ENCODE data around the gene SGSM1. TPM values are rescaled to one million over a fixed set of nuclear protein-coding genes. Genes with fewer than 3 reads are reported as not detected.

Gene SGSM1
- total and polyA plus RNA-seq, 9 of the 15 experiments (the other 6 are each of a cell fraction or from before 2014, with no cell fraction given) = not detected

DNA sequence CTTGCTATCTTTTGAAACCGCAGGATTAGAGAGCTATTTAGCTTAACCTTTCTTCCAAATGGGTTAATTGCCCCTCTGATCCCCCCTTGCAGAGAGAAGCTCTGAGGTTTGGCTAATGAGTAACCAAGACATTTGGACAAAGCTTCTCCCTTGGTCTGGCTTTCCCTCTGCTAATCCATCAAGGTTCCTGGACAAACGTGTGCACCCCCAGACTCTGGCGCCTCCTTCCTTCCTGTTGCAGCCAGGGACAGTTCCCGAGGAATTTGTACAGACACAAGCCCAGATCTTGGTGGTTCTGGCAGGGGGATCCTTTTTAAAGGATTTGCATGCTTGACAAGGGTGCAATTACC is 148.1 kb downstream of the SGSM1 start:
- Histone ChIP-seq H3K4me2 (ENCODE audit: insufficient read depth, low read length) (no peak overlapping the region), H3K9me1 (ENCODE audit: control insufficient read depth, insufficient read depth, low read length) (no peaks in the 10 kb centered on the region), H3K9ac (ENCODE audit: insufficient read depth in 1 of 2, low read depth in 2 of 2, low read length in 2 of 2) (no peak overlapping the region), H3K79me2 (ENCODE audit: control insufficient read depth, insufficient read depth, low read length) (no peaks in the 10 kb centered on the region), H3K4me3 (no peak overlapping the region), H3K4me1 (replicated peaks in 1 of 2; ENCODE audit: control insufficient read depth in 2 of 2, insufficient read depth in 2 of 2, low read length in 2 of 2) (peaks cover 0 to 17% of the 10 kb centered on the region in 2 experiments; a peak in 2 of 5 replicates), H3K9me3 (replicated peaks; ENCODE audit: control insufficient read depth, insufficient read depth, low read depth, low read length) (no peaks in the 10 kb centered on the region), H4K20me1 (replicated peaks; ENCODE audit: control insufficient read depth, insufficient read depth, low read length) (no peaks in the 10 kb centered on the region), H3K36me3 (ENCODE audit: control insufficient read depth, insufficient read depth, low read length) (no peaks in the 10 kb centered on the region), H2AFZ (ENCODE audit: low read depth, low read length) (no peak overlapping the region), H3K27ac (ENCODE audit: extremely low read depth, low read depth, low read length) (no peak overlapping the region), H3K27me3 (ENCODE audit: control insufficient read depth in 2 of 2, insufficient read depth in 2 of 2, low read length in 2 of 2) (peaks cover 0 to 21% of the 10 kb centered on the region in 2 experiments; a peak in 2 of 5 replicates)
- DNase-seq (ENCODE audit: extremely low read depth in 1 of 4, low spot score in 3 of 4) (no peak), ATAC-seq (no peak), FAIRE-seq (no peak)
- ChIA-PET POLR2A (no interaction called here), CTCF (ENCODE audit: low intra/inter-chr PET ratio) (no interaction called here)
- intact Hi-C loops (cut with micrococcal nuclease) = loop anchor here (5.0 kb wide), 1 partner anchor 93 kb away; no protein-coding TSS in a partner anchor
- WGBS (ENCODE audit: insufficient coverage, low coverage, missing lambda C conversion rate) = 0% methylated on average over 2 of the region's 4 CpGs
- no peak for TF ChIP-seq PBX2 (CRISPR knock-in tag; IDR thresholded peaks at IDR 0.05; ENCODE audit: low read depth)
- TF ChIP-seq PBX2 (tag; conservative IDR thresholded peaks at IDR 0.05; ENCODE audit: low read depth) = no peak
- TF ChIP-seq ZBTB43 (CRISPR knock-in tag; IDR thresholded peaks at IDR 0.05) = no peak
- TF ChIP-seq EZH2 (IDR thresholded peaks at IDR 0.05; ENCODE audit: borderline replicate concordance, low read depth, low read length) = no peak
- no peak for TF ChIP-seq NRF1 (conservative IDR thresholded peaks at IDR 0.05 in 1 of 2, IDR thresholded peaks at IDR 0.05 in 1 of 2)
- no peak for TF ChIP-seq GTF2B (IDR thresholded peaks at IDR 0.05; ENCODE audit: extremely low read depth, insufficient read length)
- no peak for TF ChIP-seq MECOM (CRISPR knock-in tag; IDR thresholded peaks at IDR 0.05)
- no peak for TF ChIP-seq LEF1 (IDR thresholded peaks at IDR 0.05)
- TF ChIP-seq, protein P1, sequence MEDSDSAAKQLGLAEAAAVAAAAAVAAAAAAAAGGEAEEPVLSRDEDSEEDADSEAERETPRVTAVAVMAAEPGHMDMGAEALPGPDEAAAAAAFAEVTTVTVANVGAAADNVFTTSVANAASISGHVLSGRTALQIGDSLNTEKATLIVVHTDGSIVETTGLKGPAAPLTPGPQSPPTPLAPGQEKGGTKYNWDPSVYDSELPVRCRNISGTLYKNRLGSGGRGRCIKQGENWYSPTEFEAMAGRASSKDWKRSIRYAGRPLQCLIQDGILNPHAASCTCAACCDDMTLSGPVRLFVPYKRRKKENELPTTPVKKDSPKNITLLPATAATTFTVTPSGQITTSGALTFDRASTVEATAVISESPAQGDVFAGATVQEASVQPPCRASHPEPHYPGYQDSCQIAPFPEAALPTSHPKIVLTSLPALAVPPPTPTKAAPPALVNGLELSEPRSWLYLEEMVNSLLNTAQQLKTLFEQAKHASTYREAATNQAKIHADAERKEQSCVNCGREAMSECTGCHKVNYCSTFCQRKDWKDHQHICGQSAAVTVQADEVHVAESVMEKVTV (CRISPR knock-in tag; IDR thresholded peaks at IDR 0.05) = no peak
- no peak for TF ChIP-seq ZFP36 (IDR thresholded peaks at IDR 0.05; ENCODE audit: low read depth, low read length, partially characterized antibody)
- no peak for TF ChIP-seq HDAC8 (tag; IDR thresholded peaks at IDR 0.05)
- TF ChIP-seq ZKSCAN8 (CRISPR knock-in tag; IDR thresholded peaks at IDR 0.05) = no peak
- TF ChIP-seq ILF3 (IDR thresholded peaks at IDR 0.05; ENCODE audit: borderline replicate concordance) = no peak
- BruUV-seq (replicated peaks) = no TSS peak
- in situ Hi-C loops (cut with MboI) = no loop called here
